Tibial nerve (tissue), 4 donors: Measurements from ENCODE around the gene ORM1. TPM values are rescaled to one million over a fixed set of nuclear protein-coding genes. Genes with fewer than 3 reads are reported as not detected.

ENCODE experiments used
- DNase-seq, 2 donors: peaks; one replicate each; pipeline ENCODE4 v3.0.0-alpha.2; 2019; ENCODE audit warnings: low spot score in 2 of 2
- H3K27ac ChIP-seq, 4 donors: fragments of 200-600 bp; sonication (generic) in 3 of 4; one replicate each; pipeline ENCODE4 v1.5.1; 2017 to 2019; ENCODE audit warnings: mild to moderate bottlenecking in 1 of 4
- H3K27me3 ChIP-seq, 2 donors: fragments of 200-600 bp; sonication (generic) in 1 of 2; one replicate each; pipeline versions ENCODE4 v1.5.1 to v1.6.0; 2017 to 2019
- H3K36me3 ChIP-seq, 3 donors: fragments of 200-600 bp; sonication (generic); one replicate each; pipeline ENCODE4 v1.5.1; 2018 to 2019
- H3K4me1 ChIP-seq, 4 donors: fragments of 200-600 bp; sonication (generic) in 3 of 4; one replicate each; pipeline ENCODE4 v1.5.1; 2017 to 2019
- H3K4me3 ChIP-seq, 4 donors: fragments of 200-600 bp; sonication (generic) in 3 of 4; one replicate each; pipeline ENCODE4 v1.5.1; 2017 to 2019; ENCODE audit warnings: mild to moderate bottlenecking in 1 of 4, moderate library complexity in 1 of 4
- H3K9me3 ChIP-seq, 4 donors: fragments of 200-600 bp; sonication (generic) in 3 of 4; one replicate each; pipeline ENCODE4 v1.5.1; 2017 to 2019
- EP300 ChIP-seq, 2 donors: sonication (generic); formaldehyde crosslinking; IDR thresholded peaks; one replicate each; pipeline ENCODE4 v1.6.1; 2017; ENCODE audit warnings: antibody characterized with exemption in 2 of 2, mild to moderate bottlenecking in 1 of 2
- POLR2A ChIP-seq, 2 donors: fragments of 450-650 bp; IDR thresholded peaks; one replicate each; pipeline ENCODE4 v1.6.1; 2017; ENCODE audit warnings: antibody characterized with exemption in 2 of 2, mild to moderate bottlenecking in 2 of 2, moderate library complexity in 2 of 2
- WGBS, 2 donors: methylation state at CpG; one replicate each; pipeline ENCODE4 v1.1.5; 2018; 5-methylcytosine and 5-hydroxymethylcytosine counted together
- total RNA-seq, 4 donors: library from RNA; depleted of rRNA; stranded (reverse); fragments of >200 nt; gene quantifications; one replicate each; pipeline ENCODE4 v1.1.0, GENCODE V29; 2016
- TF ChIP-seq, protein P1 (sequence below), 5 experiments: fragments of 200-600 bp in 3 of 5; fragments of 450-650 bp in 2 of 5; sonication (generic) in 3 of 5; IDR thresholded peaks; one replicate each; pipeline ENCODE4 v1.5.1; 2016 to 2019; ENCODE audit warnings: antibody characterized with exemption in 5 of 5, mild to moderate bottlenecking in 3 of 5, moderate library complexity in 2 of 5

ORM1 gene
- total RNA-seq, 4 donors from 2014 or later: not detected

- Histone ChIP-seq H3K9me3 (no peaks in the 10 kb centered on the region), H3K27ac (no peak overlapping the region), H3K4me3 (no peak overlapping the region), H3K27me3 (no peaks in the 10 kb centered on the region), H3K4me1 (peaks cover 0 to 10% (median 0%) of the 10 kb centered on the region in 4 donors), H3K36me3 (peaks cover 0 to 89% (median 45%) of the 10 kb centered on the region in 3 donors)
- no peak for DNase-seq
- no peak for TF ChIP-seq POLR2A (IDR thresholded peaks at IDR 0.05)
- TF ChIP-seq, protein P1, sequence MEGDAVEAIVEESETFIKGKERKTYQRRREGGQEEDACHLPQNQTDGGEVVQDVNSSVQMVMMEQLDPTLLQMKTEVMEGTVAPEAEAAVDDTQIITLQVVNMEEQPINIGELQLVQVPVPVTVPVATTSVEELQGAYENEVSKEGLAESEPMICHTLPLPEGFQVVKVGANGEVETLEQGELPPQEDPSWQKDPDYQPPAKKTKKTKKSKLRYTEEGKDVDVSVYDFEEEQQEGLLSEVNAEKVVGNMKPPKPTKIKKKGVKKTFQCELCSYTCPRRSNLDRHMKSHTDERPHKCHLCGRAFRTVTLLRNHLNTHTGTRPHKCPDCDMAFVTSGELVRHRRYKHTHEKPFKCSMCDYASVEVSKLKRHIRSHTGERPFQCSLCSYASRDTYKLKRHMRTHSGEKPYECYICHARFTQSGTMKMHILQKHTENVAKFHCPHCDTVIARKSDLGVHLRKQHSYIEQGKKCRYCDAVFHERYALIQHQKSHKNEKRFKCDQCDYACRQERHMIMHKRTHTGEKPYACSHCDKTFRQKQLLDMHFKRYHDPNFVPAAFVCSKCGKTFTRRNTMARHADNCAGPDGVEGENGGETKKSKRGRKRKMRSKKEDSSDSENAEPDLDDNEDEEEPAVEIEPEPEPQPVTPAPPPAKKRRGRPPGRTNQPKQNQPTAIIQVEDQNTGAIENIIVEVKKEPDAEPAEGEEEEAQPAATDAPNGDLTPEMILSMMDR (IDR thresholded peaks at IDR 0.05): no peak
- no peak for TF ChIP-seq EP300 (IDR thresholded peaks at IDR 0.05)
- WGBS, 2 donors: 85 to 88% methylated on average over 6 of the region's 6 CpGs
Measured at GRCh38 chr9:114355821-114356220, 32.9 kb downstream of the ORM1 start.

DNA sequence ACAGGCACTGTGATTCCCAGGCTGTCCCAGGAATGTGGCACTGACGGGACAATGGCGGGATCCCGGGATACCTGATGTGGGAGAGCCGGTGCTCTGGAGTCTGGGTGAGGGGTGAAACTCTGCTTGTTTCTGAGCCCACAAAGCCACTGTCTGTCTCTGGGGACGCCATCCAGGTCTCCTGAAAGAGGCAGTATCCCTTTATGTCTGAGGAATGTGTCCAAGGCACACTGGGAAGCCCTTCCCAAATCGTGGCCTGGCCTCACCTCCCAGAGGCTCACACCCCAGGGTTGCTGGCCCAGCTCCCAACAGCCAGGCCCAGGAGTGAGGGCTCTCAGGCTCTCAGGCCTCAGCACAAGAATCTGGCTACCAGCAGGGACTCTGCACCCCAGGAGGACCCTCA is 33.9 kb downstream of the ORM1 start:
- H3K27ac ChIP-seq: no peak overlapping the region
- WGBS, 2 donors: 67 to 85% methylated on average over 6 of the region's 6 CpGs
- no peaks in the 10 kb centered on the region for H3K9me3 ChIP-seq
- H3K4me1 ChIP-seq: peaks cover 0 to 5% (median 0%) of the 10 kb centered on the region in 4 donors
- H3K36me3 ChIP-seq: peaks cover 0 to 89% (median 42%) of the 10 kb centered on the region in 3 donors
- no peak for TF ChIP-seq POLR2A (IDR thresholded peaks at IDR 0.05)
- TF ChIP-seq, protein P1 (IDR thresholded peaks at IDR 0.05): no peak
- no peak for TF ChIP-seq EP300 (IDR thresholded peaks at IDR 0.05)
- no peak for DNase-seq
- no peaks in the 10 kb centered on the region for H3K27me3 ChIP-seq
- no peak overlapping the region for H3K4me3 ChIP-seq

GRCh38 chr9:114357360-114357759 is 34.5 kb downstream of the ORM1 start:
- no peaks in the 10 kb centered on the region for H3K9me3 ChIP-seq
- no peaks in the 10 kb centered on the region for H3K27me3 ChIP-seq
- DNase-seq: no peak
- H3K4me3 ChIP-seq: no peak overlapping the region
- WGBS, 2 donors: 87 to 88% methylated on average over 6 of the region's 6 CpGs
- peaks cover 0 to 2% (median 0%) of the 10 kb centered on the region in 4 donors for H3K4me1 ChIP-seq
- no peak for TF ChIP-seq EP300 (IDR thresholded peaks at IDR 0.05)
- TF ChIP-seq, protein P1 (IDR thresholded peaks at IDR 0.05): no peak
- TF ChIP-seq POLR2A (IDR thresholded peaks at IDR 0.05): no peak
- peaks cover 0 to 94% (median 47%) of the 10 kb centered on the region in 3 donors for H3K36me3 ChIP-seq
- no peak overlapping the region for H3K27ac ChIP-seq

GRCh38 chr9:114357911-114358328 is 35.0 kb downstream of the ORM1 start:
- Histone ChIP-seq H3K27ac (no peak overlapping the region), H3K9me3 (no peaks in the 10 kb centered on the region), H3K4me1 (no peaks in the 10 kb centered on the region), H3K27me3 (no peaks in the 10 kb centered on the region), H3K36me3 (peaks cover 0 to 96% (median 49%) of the 10 kb centered on the region in 3 donors), H3K4me3 (no peak overlapping the region)
- TF ChIP-seq EP300 (IDR thresholded peaks at IDR 0.05) (no peak), POLR2A (IDR thresholded peaks at IDR 0.05) (no peak)
- TF ChIP-seq, protein P1 (IDR thresholded peaks at IDR 0.05): no peak
- no peak for DNase-seq
- 87 to 97% methylated on average over 9 of the region's 9 CpGs for whole genome bisulfite sequencing, 2 donors

DNA sequence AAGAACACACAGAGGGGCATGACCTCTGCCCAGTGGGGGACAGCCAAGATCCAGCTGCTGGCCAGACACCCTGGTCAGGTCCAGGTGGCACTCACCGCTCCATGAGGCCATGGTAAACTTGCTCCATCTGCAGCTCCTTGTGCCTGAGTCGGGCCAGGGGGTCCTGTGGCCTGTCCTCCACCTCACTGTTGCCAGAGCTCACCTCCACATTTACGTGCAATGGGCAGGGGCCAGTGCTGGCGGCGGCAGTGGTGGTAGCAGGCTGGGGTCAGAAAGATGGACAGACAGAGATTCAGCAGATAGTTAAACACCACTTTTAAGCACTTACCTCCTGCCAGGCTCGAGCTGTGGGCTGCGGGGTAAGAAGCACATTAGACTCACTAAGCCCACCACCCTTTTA is 36.9 kb downstream of the ORM1 start:
- DNase-seq: no peak
- H3K36me3 ChIP-seq: peaks cover 0 to 100% (median 55%) of the 10 kb centered on the region in 3 donors
- TF ChIP-seq, protein P1 (IDR thresholded peaks at IDR 0.05): no peak
- no peak for TF ChIP-seq EP300 (IDR thresholded peaks at IDR 0.05)
- no peak for TF ChIP-seq POLR2A (IDR thresholded peaks at IDR 0.05)
- WGBS, 2 donors: 87 to 97% methylated on average over 6 to 7 of the region's 7 CpGs
- H3K4me1 ChIP-seq: peaks cover 0 to 18% (median 6%) of the 10 kb centered on the region in 4 donors
- H3K4me3 ChIP-seq: no peak overlapping the region
- no peaks in the 10 kb centered on the region for H3K27me3 ChIP-seq
- H3K27ac ChIP-seq: no peak overlapping the region
- no peaks in the 10 kb centered on the region for H3K9me3 ChIP-seq
